Activated CD4-positive, alpha-beta T cell treated with anti-CD3 and anti-CD28 coated beads, Interleukin-2, amount 50 U/mL, for 1 hour (primary cell): ENCODE data around the gene PACSIN2.
"Not testable (repeated sequence)": the region's sequence is repeated elsewhere in the genome, so short reads cannot be mapped to it uniquely, and the experiment has no call there.

Source experiments
- DNase-seq: peaks from one replicate; pipeline ENCODE4 v3.0.0-alpha.2; 2020

PACSIN2 gene

GRCh38 chr22:42990131-42990838, 24.7 kb downstream of the PACSIN2 start:
- DNase-seq, result no peak

- no peak for DNase-seq
Observed at GRCh38 chr22:42986115-42986514, 28.8 kb downstream of the PACSIN2 start.

- DNase-seq, result no peak
Observed at GRCh38 chr22:42985531-42985905, 29.4 kb downstream of the PACSIN2 start.

GRCh38 chr22:42984814-42985530, 30.0 kb downstream of the PACSIN2 start:
- DNase-seq, result no peak

- DNase-seq, result no peak
Observed at GRCh38 chr22:42984397-42984796, 30.6 kb downstream of the PACSIN2 start.

GRCh38 chr22:42983470-42983869, 31.5 kb downstream of the PACSIN2 start:
- no peak for DNase-seq

GRCh38 chr22:42979606-42980005, 35.3 kb downstream of the PACSIN2 start:
- DNase-seq, result no peak

GRCh38 chr22:42978453-42979103, 36.4 kb downstream of the PACSIN2 start:
- DNase-seq, result no peak

GRCh38 chr22:42977569-42977968, 37.4 kb downstream of the PACSIN2 start:
- DNase-seq, result no peak

- no peak for DNase-seq
Observed at GRCh38 chr22:42976217-42976933, 38.6 kb downstream of the PACSIN2 start.

GRCh38 chr22:42974223-42974622, 40.7 kb downstream of the PACSIN2 start:
- no peak for DNase-seq

- DNase-seq, result no peak
Observed at GRCh38 chr22:42973536-42973881, 41.4 kb downstream of the PACSIN2 start.

GRCh38 chr22:42972649-42973535, 42.1 kb downstream of the PACSIN2 start:
- no peak for DNase-seq

GRCh38 chr22:42971473-42971860, 43.5 kb downstream of the PACSIN2 start:
- not testable (repeated sequence) for DNase-seq

GRCh38 chr22:42970029-42970428, 44.9 kb downstream of the PACSIN2 start:
- no peak for DNase-seq

- DNase-seq, result no peak
Observed at GRCh38 chr22:42969348-42969975, 45.5 kb downstream of the PACSIN2 start.

GRCh38 chr22:42967933-42968332, 47.0 kb downstream of the PACSIN2 start:
- no peak for DNase-seq

GRCh38 chr22:42967005-42967404, 47.9 kb downstream of the PACSIN2 start:
- no peak for DNase-seq

- no peak for DNase-seq
Observed at GRCh38 chr22:42966497-42966896, 48.5 kb downstream of the PACSIN2 start.

- DNase-seq, result no peak
Observed at GRCh38 chr22:42964994-42965699, 49.8 kb downstream of the PACSIN2 start.

GRCh38 chr22:42963231-42963595, 51.7 kb downstream of the PACSIN2 start:
- DNase-seq, result no peak
